ENCODE data around the gene ADAM30. TPM values are rescaled to one million over a fixed set of nuclear protein-coding genes. Genes with fewer than 3 reads are reported as not detected.

ADAM30 gene
- total and polyA plus RNA-seq, 11 donors = not detected

GRCh38 chr1:119888476-119888875, 7.8 kb downstream of the ADAM30 start:
- no peaks in the 10 kb centered on the region for H3K36me3 ChIP-seq
- no peak for ATAC-seq
- no peak for DNase-seq
- H3K27me3 ChIP-seq = peaks cover 0 to 6% (median 0%) of the 10 kb centered on the region in 9 donors
- H3K27ac ChIP-seq = no peak overlapping the region
- no peak for TF ChIP-seq POLR2A (IDR thresholded peaks at IDR 0.05)
- TF ChIP-seq CTCF (IDR thresholded peaks at IDR 0.05) = no peak
- peaks cover 0 to 7% (median 0%) of the 10 kb centered on the region in 12 donors for H3K4me1 ChIP-seq
- no peak overlapping the region for H3K4me3 ChIP-seq
- peaks cover 0 to 13% (median 0%) of the 10 kb centered on the region in 12 donors for H3K9me3 ChIP-seq
- intact Hi-C loops (cut with DNase I) = no loop called here

- ATAC-seq = no peak
- Histone ChIP-seq H3K4me3 (no peak overlapping the region), H3K36me3 (no peaks in the 10 kb centered on the region), H3K9me3 (peaks cover 0 to 13% (median 0%) of the 10 kb centered on the region in 12 donors), H3K4me1 (peaks cover 0 to 7% (median 0%) of the 10 kb centered on the region in 12 donors), H3K27ac (no peak overlapping the region), H3K27me3 (peaks cover 0 to 6% (median 0%) of the 10 kb centered on the region in 9 donors)
- DNase-seq = no peak
- intact Hi-C loops (cut with DNase I) = no loop called here
- no peak for TF ChIP-seq CTCF (IDR thresholded peaks at IDR 0.05)
- TF ChIP-seq POLR2A (IDR thresholded peaks at IDR 0.05) = no peak
These were observed 8.9 kb downstream of the ADAM30 start for GRCh38 chr1:119887427-119887826.

- TF ChIP-seq CTCF (IDR thresholded peaks at IDR 0.05) = peak; percentile 53 to 76 (median 68)
- no peak for TF ChIP-seq POLR2A (IDR thresholded peaks at IDR 0.05)
- Histone ChIP-seq H3K27me3 (peaks cover 0 to 6% (median 0%) of the 10 kb centered on the region in 9 donors), H3K36me3 (no peaks in the 10 kb centered on the region), H3K9me3 (peaks cover 0 to 13% (median 0%) of the 10 kb centered on the region in 12 donors), H3K27ac (no peak overlapping the region), H3K4me3 (no peak overlapping the region), H3K4me1 (peaks cover 0 to 11% (median 0%) of the 10 kb centered on the region in 12 donors)
- 51 to 61% (median 53%) methylated on average over 11 of the region's 11 CpGs for WGBS, 4 donors
- ATAC-seq (peak in 3 of 4 donors; percentile 54 to 83 (median 76)), DNase-seq (peak; percentile 30 to 69 (median 47))
- intact Hi-C loops (cut with DNase I) = no loop called here
These were observed 10.2 kb downstream of the ADAM30 start for GRCh38 chr1:119885903-119886783.

GRCh38 chr1:119884711-119885110, 11.6 kb downstream of the ADAM30 start:
- H3K36me3 ChIP-seq = no peaks in the 10 kb centered on the region
- DNase-seq = no peak
- no peak overlapping the region for H3K27ac ChIP-seq
- no peak overlapping the region for H3K4me3 ChIP-seq
- no peak for TF ChIP-seq POLR2A (IDR thresholded peaks at IDR 0.05)
- no peak for TF ChIP-seq CTCF (IDR thresholded peaks at IDR 0.05)
- 42 to 57% (median 50%) methylated on average over 2 of the region's 2 CpGs for WGBS, 4 donors
- intact Hi-C loops (cut with DNase I) = no loop called here
- peaks cover 0 to 6% (median 0%) of the 10 kb centered on the region in 9 donors for H3K27me3 ChIP-seq
- ATAC-seq = no peak
- peaks cover 0 to 13% (median 0%) of the 10 kb centered on the region in 12 donors for H3K9me3 ChIP-seq
- peaks cover 0 to 11% (median 0%) of the 10 kb centered on the region in 12 donors for H3K4me1 ChIP-seq

Measured in heart left ventricle (tissue), 16 donors.